ENCODE results near the gene ATXN7L3B.

GRCh38 chr12:74538491-74539258 is 1.0 kb downstream of the ATXN7L3B start:
- TF ChIP-seq CTCF (IDR thresholded peaks at IDR 0.05) (no peak), POLR2A (IDR thresholded peaks at IDR 0.05) (no peak)
